ENCODE measurements around the gene TRAF2. TPM values are rescaled to one million over a fixed set of nuclear protein-coding genes. Genes with fewer than 3 reads are reported as not detected.

Gene TRAF2
- total and polyA plus RNA-seq, 9 of the 15 experiments (the other 6 are each of a cell fraction or from before 2014, with no cell fraction given), result 0.24 to 45.2 (median 18.0) TPM

DNA sequence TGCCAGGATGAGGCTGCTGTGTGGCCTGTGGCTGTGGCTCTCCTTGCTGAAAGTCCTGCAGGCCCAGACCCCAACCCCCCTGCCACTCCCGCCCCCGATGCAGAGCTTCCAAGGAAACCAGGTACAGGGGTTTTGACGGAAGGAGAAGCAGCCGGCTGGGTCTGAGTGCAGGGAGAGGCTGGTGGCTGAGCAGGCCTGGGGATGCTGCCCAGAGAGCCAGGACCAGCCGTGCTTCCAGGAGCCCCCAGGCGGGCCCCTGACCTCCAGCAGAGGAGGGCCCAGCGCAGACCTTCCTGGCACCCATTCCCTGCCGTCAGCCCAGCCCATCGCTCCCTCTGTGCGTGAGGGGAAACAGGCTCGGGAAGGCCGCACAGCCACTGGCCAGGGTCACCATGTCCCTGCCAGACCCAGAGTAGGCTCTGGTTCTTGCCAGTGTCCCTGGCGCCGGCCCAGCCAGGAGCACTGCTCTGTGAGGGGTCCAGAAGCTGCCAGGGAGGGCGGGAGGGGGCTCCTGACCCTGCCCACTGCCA, 66.1 kb downstream of the TRAF2 start:
- POLR2A ChIA-PET, result interaction anchor here (0.7 kb wide), 2 partner anchors 24 to 50 kb away, joined by 3 read pairs; no protein-coding TSS in a partner anchor
- in situ Hi-C loops (cut with MboI), result no loop called here
- TF ChIP-seq NR2C2 (CRISPR knock-in tag; IDR thresholded peaks at IDR 0.05) (no peak), NR2C2 (tag; IDR thresholded peaks at IDR 0.05) (no peak), BHLHE40 (IDR thresholded peaks at IDR 0.05; ENCODE audit: low read length) (no peak), EHMT2 (IDR thresholded peaks at IDR 0.05) (no peak), ZNF584 (CRISPR knock-in tag; IDR thresholded peaks at IDR 0.05; ENCODE audit: low read depth) (no peak), SMAD4 (CRISPR knock-in tag; conservative IDR thresholded peaks at IDR 0.05) (no peak), ZNF79 (CRISPR knock-in tag; IDR thresholded peaks at IDR 0.05; ENCODE audit: low read depth) (no peak), MTA1 (IDR thresholded peaks at IDR 0.05; ENCODE audit: borderline replicate concordance) (no peak)
- TF ChIP-seq, protein P1, sequence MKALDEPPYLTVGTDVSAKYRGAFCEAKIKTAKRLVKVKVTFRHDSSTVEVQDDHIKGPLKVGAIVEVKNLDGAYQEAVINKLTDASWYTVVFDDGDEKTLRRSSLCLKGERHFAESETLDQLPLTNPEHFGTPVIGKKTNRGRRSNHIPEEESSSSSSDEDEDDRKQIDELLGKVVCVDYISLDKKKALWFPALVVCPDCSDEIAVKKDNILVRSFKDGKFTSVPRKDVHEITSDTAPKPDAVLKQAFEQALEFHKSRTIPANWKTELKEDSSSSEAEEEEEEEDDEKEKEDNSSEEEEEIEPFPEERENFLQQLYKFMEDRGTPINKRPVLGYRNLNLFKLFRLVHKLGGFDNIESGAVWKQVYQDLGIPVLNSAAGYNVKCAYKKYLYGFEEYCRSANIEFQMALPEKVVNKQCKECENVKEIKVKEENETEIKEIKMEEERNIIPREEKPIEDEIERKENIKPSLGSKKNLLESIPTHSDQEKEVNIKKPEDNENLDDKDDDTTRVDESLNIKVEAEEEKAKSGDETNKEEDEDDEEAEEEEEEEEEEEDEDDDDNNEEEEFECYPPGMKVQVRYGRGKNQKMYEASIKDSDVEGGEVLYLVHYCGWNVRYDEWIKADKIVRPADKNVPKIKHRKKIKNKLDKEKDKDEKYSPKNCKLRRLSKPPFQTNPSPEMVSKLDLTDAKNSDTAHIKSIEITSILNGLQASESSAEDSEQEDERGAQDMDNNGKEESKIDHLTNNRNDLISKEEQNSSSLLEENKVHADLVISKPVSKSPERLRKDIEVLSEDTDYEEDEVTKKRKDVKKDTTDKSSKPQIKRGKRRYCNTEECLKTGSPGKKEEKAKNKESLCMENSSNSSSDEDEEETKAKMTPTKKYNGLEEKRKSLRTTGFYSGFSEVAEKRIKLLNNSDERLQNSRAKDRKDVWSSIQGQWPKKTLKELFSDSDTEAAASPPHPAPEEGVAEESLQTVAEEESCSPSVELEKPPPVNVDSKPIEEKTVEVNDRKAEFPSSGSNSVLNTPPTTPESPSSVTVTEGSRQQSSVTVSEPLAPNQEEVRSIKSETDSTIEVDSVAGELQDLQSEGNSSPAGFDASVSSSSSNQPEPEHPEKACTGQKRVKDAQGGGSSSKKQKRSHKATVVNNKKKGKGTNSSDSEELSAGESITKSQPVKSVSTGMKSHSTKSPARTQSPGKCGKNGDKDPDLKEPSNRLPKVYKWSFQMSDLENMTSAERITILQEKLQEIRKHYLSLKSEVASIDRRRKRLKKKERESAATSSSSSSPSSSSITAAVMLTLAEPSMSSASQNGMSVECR (CRISPR knock-in tag; IDR thresholded peaks at IDR 0.05), result no peak
- TF ChIP-seq, protein P2, sequence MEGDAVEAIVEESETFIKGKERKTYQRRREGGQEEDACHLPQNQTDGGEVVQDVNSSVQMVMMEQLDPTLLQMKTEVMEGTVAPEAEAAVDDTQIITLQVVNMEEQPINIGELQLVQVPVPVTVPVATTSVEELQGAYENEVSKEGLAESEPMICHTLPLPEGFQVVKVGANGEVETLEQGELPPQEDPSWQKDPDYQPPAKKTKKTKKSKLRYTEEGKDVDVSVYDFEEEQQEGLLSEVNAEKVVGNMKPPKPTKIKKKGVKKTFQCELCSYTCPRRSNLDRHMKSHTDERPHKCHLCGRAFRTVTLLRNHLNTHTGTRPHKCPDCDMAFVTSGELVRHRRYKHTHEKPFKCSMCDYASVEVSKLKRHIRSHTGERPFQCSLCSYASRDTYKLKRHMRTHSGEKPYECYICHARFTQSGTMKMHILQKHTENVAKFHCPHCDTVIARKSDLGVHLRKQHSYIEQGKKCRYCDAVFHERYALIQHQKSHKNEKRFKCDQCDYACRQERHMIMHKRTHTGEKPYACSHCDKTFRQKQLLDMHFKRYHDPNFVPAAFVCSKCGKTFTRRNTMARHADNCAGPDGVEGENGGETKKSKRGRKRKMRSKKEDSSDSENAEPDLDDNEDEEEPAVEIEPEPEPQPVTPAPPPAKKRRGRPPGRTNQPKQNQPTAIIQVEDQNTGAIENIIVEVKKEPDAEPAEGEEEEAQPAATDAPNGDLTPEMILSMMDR (IDR thresholded peaks at IDR 0.05 in 2 of 3, conservative IDR thresholded peaks at IDR 0.05 in 1 of 3; ENCODE audit: insufficient read depth in 2 of 3, low read depth in 1 of 3, low read length in 3 of 3), result no peak
- TF ChIP-seq, protein P3, sequence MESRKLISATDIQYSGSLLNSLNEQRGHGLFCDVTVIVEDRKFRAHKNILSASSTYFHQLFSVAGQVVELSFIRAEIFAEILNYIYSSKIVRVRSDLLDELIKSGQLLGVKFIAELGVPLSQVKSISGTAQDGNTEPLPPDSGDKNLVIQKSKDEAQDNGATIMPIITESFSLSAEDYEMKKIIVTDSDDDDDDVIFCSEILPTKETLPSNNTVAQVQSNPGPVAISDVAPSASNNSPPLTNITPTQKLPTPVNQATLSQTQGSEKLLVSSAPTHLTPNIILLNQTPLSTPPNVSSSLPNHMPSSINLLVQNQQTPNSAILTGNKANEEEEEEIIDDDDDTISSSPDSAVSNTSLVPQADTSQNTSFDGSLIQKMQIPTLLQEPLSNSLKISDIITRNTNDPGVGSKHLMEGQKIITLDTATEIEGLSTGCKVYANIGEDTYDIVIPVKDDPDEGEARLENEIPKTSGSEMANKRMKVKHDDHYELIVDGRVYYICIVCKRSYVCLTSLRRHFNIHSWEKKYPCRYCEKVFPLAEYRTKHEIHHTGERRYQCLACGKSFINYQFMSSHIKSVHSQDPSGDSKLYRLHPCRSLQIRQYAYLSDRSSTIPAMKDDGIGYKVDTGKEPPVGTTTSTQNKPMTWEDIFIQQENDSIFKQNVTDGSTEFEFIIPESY (CRISPR knock-in tag; IDR thresholded peaks at IDR 0.05), result no peak
- TF ChIP-seq, protein P4, sequence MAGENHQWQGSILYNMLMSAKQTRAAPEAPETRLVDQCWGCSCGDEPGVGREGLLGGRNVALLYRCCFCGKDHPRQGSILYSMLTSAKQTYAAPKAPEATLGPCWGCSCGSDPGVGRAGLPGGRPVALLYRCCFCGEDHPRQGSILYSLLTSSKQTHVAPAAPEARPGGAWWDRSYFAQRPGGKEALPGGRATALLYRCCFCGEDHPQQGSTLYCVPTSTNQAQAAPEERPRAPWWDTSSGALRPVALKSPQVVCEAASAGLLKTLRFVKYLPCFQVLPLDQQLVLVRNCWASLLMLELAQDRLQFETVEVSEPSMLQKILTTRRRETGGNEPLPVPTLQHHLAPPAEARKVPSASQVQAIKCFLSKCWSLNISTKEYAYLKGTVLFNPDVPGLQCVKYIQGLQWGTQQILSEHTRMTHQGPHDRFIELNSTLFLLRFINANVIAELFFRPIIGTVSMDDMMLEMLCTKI (IDR thresholded peaks at IDR 0.05; ENCODE audit: partially characterized antibody), result no peak

More for the DNA sequence above, 66.1 kb downstream of the TRAF2 start:
- intact Hi-C loops (cut with micrococcal nuclease), result no loop called here
- 68% methylated on average over 12 of the region's 15 CpGs for WGBS (ENCODE audit: insufficient coverage, low coverage, missing lambda C conversion rate)
- DNase-seq (ENCODE audit: extremely low read depth in 1 of 4, low spot score in 3 of 4), result no peak
- Histone ChIP-seq H3K4me1 (replicated peaks in 1 of 2; ENCODE audit: control insufficient read depth in 2 of 2, insufficient read depth in 2 of 2, low read length in 2 of 2) (peaks cover 3 to 69% of the 10 kb centered on the region in 2 experiments; a peak in 4 of 5 replicates), H3K9me3 (replicated peaks; ENCODE audit: control insufficient read depth, insufficient read depth, low read depth, low read length) (no peaks in the 10 kb centered on the region), H2AFZ (ENCODE audit: low read depth, low read length) (no peak overlapping the region), H3K4me3 (no peak overlapping the region), H3K9me1 (ENCODE audit: control insufficient read depth, insufficient read depth, low read length) (peaks cover 2% of the 10 kb centered on the region), H3K9ac (ENCODE audit: insufficient read depth in 1 of 2, low read depth in 2 of 2, low read length in 2 of 2) (no peak overlapping the region), H3K79me2 (ENCODE audit: control insufficient read depth, insufficient read depth, low read length) (no peaks in the 10 kb centered on the region), H3K4me2 (ENCODE audit: insufficient read depth, low read length) (no peak overlapping the region), H3K27ac (ENCODE audit: extremely low read depth, low read depth, low read length) (no peak overlapping the region), H3K27me3 (ENCODE audit: control insufficient read depth in 2 of 2, insufficient read depth in 2 of 2, low read length in 2 of 2) (peaks cover 2 to 7% of the 10 kb centered on the region in 2 experiments; a peak in 3 of 5 replicates), H4K20me1 (replicated peaks; ENCODE audit: control insufficient read depth, insufficient read depth, low read length) (0 out of 2 replicates have a peak, but pooled peaks cover 4% of the 10 kb centered on the region), H3K36me3 (ENCODE audit: control insufficient read depth, insufficient read depth, low read length) (no peaks in the 10 kb centered on the region)
- BruUV-seq (replicated peaks), result no TSS peak
- FAIRE-seq, result no peak
- ATAC-seq, result no peak
- CTCF ChIA-PET (ENCODE audit: low intra/inter-chr PET ratio), result no interaction called here
